ENCODE data around the gene ARHGAP5. TPM values are rescaled to one million over a fixed set of nuclear protein-coding genes. Genes with fewer than 3 reads are reported as not detected.

The ARHGAP5 gene
- 34.8 TPM for polyA plus RNA-seq (2013, experiment 1 of 2; ENCODE audit: insufficient read length)
- 51.5 TPM for polyA plus RNA-seq (2013, experiment 2 of 2; ENCODE audit: insufficient read length)

- DNase-seq = no peak
These were observed at the start of gene ARHGAP5 for GRCh38 chr14:32077081-32078022. ARHGAP5 (plus strand) TSS chr14:32077304; CDS start chr14:32090670, 13,366 bp downstream.

- DNase-seq = no peak
These were observed 48.5 kb upstream of the ARHGAP5 start for GRCh38 chr14:32028599-32028998.

GRCh38 chr14:32033543-32033942, 43.6 kb upstream of the ARHGAP5 start:
- DNase-seq = no peak

GRCh38 chr14:32038876-32039275, 38.2 kb upstream of the ARHGAP5 start:
- peak; percentile 13 for DNase-seq

- DNase-seq = no peak
These were observed 37.6 kb upstream of the ARHGAP5 start for GRCh38 chr14:32039401-32040030.

- DNase-seq = no peak
These were observed 33.5 kb upstream of the ARHGAP5 start for GRCh38 chr14:32043624-32044023.

GRCh38 chr14:32044454-32044853, 32.6 kb upstream of the ARHGAP5 start:
- no peak for DNase-seq

GRCh38 chr14:32047791-32048190, 29.3 kb upstream of the ARHGAP5 start:
- DNase-seq = peak; percentile 12

GRCh38 chr14:32049361-32050088, 27.6 kb upstream of the ARHGAP5 start:
- no peak for DNase-seq

GRCh38 chr14:32050878-32051277, 26.2 kb upstream of the ARHGAP5 start:
- DNase-seq = no peak

- no peak for DNase-seq
These were observed 22.6 kb upstream of the ARHGAP5 start for GRCh38 chr14:32054536-32054935.

GRCh38 chr14:32055175-32055574, 21.9 kb upstream of the ARHGAP5 start:
- DNase-seq = no peak

GRCh38 chr14:32059702-32060101, 17.4 kb upstream of the ARHGAP5 start:
- no peak for DNase-seq

GRCh38 chr14:32064931-32065330, 12.2 kb upstream of the ARHGAP5 start:
- peak; percentile 77 for DNase-seq

- no peak for DNase-seq
These were observed 8.4 kb upstream of the ARHGAP5 start for GRCh38 chr14:32068708-32069107.

GRCh38 chr14:32070282-32070681, 6.8 kb upstream of the ARHGAP5 start:
- DNase-seq = no peak

GRCh38 chr14:32072676-32073075, 4.4 kb upstream of the ARHGAP5 start:
- DNase-seq = no peak

- DNase-seq = peak; percentile 80
These were observed 3.4 kb upstream of the ARHGAP5 start for GRCh38 chr14:32073537-32074189.

GRCh38 chr14:32074887-32075572, 2.1 kb upstream of the ARHGAP5 start:
- DNase-seq = peak; percentile 10

- peak; percentile 10 for DNase-seq
These were observed 1.3 kb upstream of the ARHGAP5 start for GRCh38 chr14:32075672-32076277.
